GM12865 (cell line): ENCODE data around the gene CTBP1.

Source experiments
- DNase-seq: peaks from one replicate; pipeline ENCODE4 v3.0.0; 2010; ENCODE audit warnings: low read depth
- H3K4me3 ChIP-seq: 2 replicates; pipeline ENCODE4 v1.5.1; 2011; ENCODE audit warnings: mild to moderate bottlenecking, low read depth, low read length, control low read depth
- CTCF ChIP-seq: IDR thresholded peaks from 2 replicates; pipeline ENCODE4 v1.5.1; 2011; ENCODE audit warnings: low read length, control low read depth, low read depth, inconsistent platforms; ENCODE audit not compliant: insufficient read depth; ENCODE audit errors: missing control alignments

The CTBP1 gene

GRCh38 chr4:1211371-1211770 lies 37.6 kb downstream of the CTBP1 start:
- H3K4me3 ChIP-seq = no peak overlapping the region
- no peak for TF ChIP-seq CTCF
- no peak for DNase-seq

- no peak for TF ChIP-seq CTCF
- no peak overlapping the region for H3K4me3 ChIP-seq
These were observed 38.0 kb downstream of the CTBP1 start for GRCh38 chr4:1210971-1211370.

GRCh38 chr4:1210241-1210841 lies 38.6 kb downstream of the CTBP1 start:
- no peak overlapping the region for H3K4me3 ChIP-seq
- no peak for DNase-seq
- TF ChIP-seq CTCF = no peak

More at GRCh38 chr4:1210971-1211370, 38.0 kb downstream of the CTBP1 start:
- DNase-seq = no peak

GRCh38 chr4:1209821-1210220 lies 39.1 kb downstream of the CTBP1 start:
- TF ChIP-seq CTCF = no peak
- DNase-seq = no peak
- H3K4me3 ChIP-seq = no peak overlapping the region

- no peak for DNase-seq
- H3K4me3 ChIP-seq = no peak overlapping the region
- no peak for TF ChIP-seq CTCF
These were observed 39.8 kb downstream of the CTBP1 start for GRCh38 chr4:1208970-1209704.

- TF ChIP-seq CTCF = no peak
- no peak for DNase-seq
- H3K4me3 ChIP-seq = no peak overlapping the region
These were observed 40.5 kb downstream of the CTBP1 start for GRCh38 chr4:1208266-1208961.
